Trophoblast cell (in vitro differentiated cells and primary cell): Measurements from ENCODE around the gene FLYWCH1.

Source experiments
- DNase-seq, 2 donors: peaks; one replicate each; pipeline ENCODE4 v3.0.0-alpha.2; 2016
- H2AFZ ChIP-seq: 2 replicates; pipeline ENCODE4 v1.6.1; 2013; ENCODE audit warnings: low read length, moderate library complexity, mild to moderate bottlenecking; ENCODE audit not compliant: insufficient read depth, poor library complexity
- H2AK5ac ChIP-seq: 2 replicates; pipeline ENCODE4 v1.6.1; 2013; ENCODE audit warnings: mild to moderate bottlenecking, low read length
- H2BK120ac ChIP-seq: 2 replicates; pipeline ENCODE4 v1.6.1; 2013; ENCODE audit warnings: low read length, mild to moderate bottlenecking, moderate library complexity; ENCODE audit not compliant: insufficient read depth, poor library complexity
- H2BK12ac ChIP-seq: 2 replicates; pipeline ENCODE4 v1.6.1; 2013; ENCODE audit warnings: mild to moderate bottlenecking, low read length, moderate library complexity
- H2BK5ac ChIP-seq: 2 replicates; pipeline ENCODE4 v1.6.1; 2013; ENCODE audit warnings: low read length, low read depth, moderate library complexity, mild to moderate bottlenecking; ENCODE audit not compliant: poor library complexity
- H3K14ac ChIP-seq: 2 replicates; pipeline ENCODE4 v1.6.1; 2013; ENCODE audit warnings: mild to moderate bottlenecking, low read length
- H3K18ac ChIP-seq: 2 replicates; pipeline ENCODE4 v1.6.1; 2013; ENCODE audit warnings: mild to moderate bottlenecking, low read length
- H3K23ac ChIP-seq: 2 replicates; pipeline ENCODE4 v1.6.1; 2013; ENCODE audit warnings: low read length
- H3K27ac ChIP-seq: 2 replicates; pipeline ENCODE4 v1.5.1; 2013; ENCODE audit warnings: low read depth, mild to moderate bottlenecking, inconsistent platforms, low read length, moderate library complexity
- H3K27me3 ChIP-seq: 2 replicates; pipeline ENCODE4 v1.6.1; 2013; ENCODE audit warnings: inconsistent platforms, mild to moderate bottlenecking, low read length, moderate library complexity; ENCODE audit not compliant: insufficient read depth
- H3K36me3 ChIP-seq, 2 experiments: 1 replicate in 1 of 2; 2 replicates in 1 of 2; pipeline ENCODE4 v1.6.1; 2013; ENCODE audit warnings: low read length in 2 of 2, mild to moderate bottlenecking in 2 of 2, moderate library complexity in 1 of 2; ENCODE audit not compliant: insufficient read depth in 2 of 2, control insufficient read depth in 1 of 2
- H3K4ac ChIP-seq: 2 replicates; pipeline ENCODE4 v1.6.1; 2013; ENCODE audit warnings: low read depth, mild to moderate bottlenecking, low read length, moderate library complexity
- H3K4me1 ChIP-seq, 2 experiments: 1 replicate in 1 of 2; 2 replicates in 1 of 2; pipeline ENCODE4 v1.6.1; 2013; ENCODE audit warnings: low read length in 2 of 2, mild to moderate bottlenecking in 2 of 2, moderate library complexity in 1 of 2; ENCODE audit not compliant: insufficient read depth in 2 of 2, control insufficient read depth in 1 of 2
- H3K4me2 ChIP-seq: 2 replicates; pipeline ENCODE4 v1.6.1; 2013; ENCODE audit warnings: inconsistent platforms, mild to moderate bottlenecking, low read length, moderate library complexity
- H3K4me3 ChIP-seq: 2 replicates; pipeline ENCODE4 v1.5.1; 2013; ENCODE audit warnings: mild to moderate bottlenecking, low read depth, low read length, inconsistent platforms
- H3K79me1 ChIP-seq: one replicate; pipeline ENCODE4 v1.6.1; 2013; ENCODE audit warnings: low read length
- H3K79me2 ChIP-seq: 2 replicates; pipeline ENCODE4 v1.6.1; 2013; ENCODE audit warnings: low read length, mild to moderate bottlenecking; ENCODE audit not compliant: control insufficient read depth, insufficient read depth, poor library complexity
- H3K9ac ChIP-seq: 2 replicates; pipeline ENCODE4 v1.6.1; 2013; ENCODE audit warnings: mild to moderate bottlenecking, low read length
- H3K9me3 ChIP-seq: 2 replicates; pipeline ENCODE4 v1.6.1; 2013; ENCODE audit warnings: low read depth, mild to moderate bottlenecking, control low read depth, inconsistent platforms, low read length; ENCODE audit not compliant: insufficient read depth
- H4K12ac ChIP-seq: 2 replicates; pipeline ENCODE4 v1.6.1; 2013; ENCODE audit warnings: low read depth, mild to moderate bottlenecking, low read length, moderate library complexity
- H4K8ac ChIP-seq: 2 replicates; pipeline ENCODE4 v1.6.1; 2013; ENCODE audit warnings: low read depth, mild to moderate bottlenecking, low read length, moderate library complexity
- H4K91ac ChIP-seq: one replicate; pipeline ENCODE4 v1.6.1; 2013; ENCODE audit warnings: low read depth, mild to moderate bottlenecking, low read length, moderate library complexity
- WGBS: extraction: QIAGEN DNeasy Blood & Tissue Kit; methylation state at CpG from one replicate; pipeline ENCODE4 v1.1.7; 2013; ENCODE audit warnings: missing lambda C conversion rate; ENCODE audit not compliant: insufficient read length, insufficient coverage; ENCODE audit errors: extremely low coverage; 5-methylcytosine and 5-hydroxymethylcytosine counted together

The FLYWCH1 gene

GRCh38 chr16:2976673-2977072 lies 64.9 kb downstream of the FLYWCH1 start:
- H3K9ac ChIP-seq = no peak overlapping the region
- no peak overlapping the region for H2BK120ac ChIP-seq
- no peak for DNase-seq
- H4K91ac ChIP-seq = no peak overlapping the region
- no peak overlapping the region for H2AK5ac ChIP-seq
- no peak overlapping the region for H3K23ac ChIP-seq
- no peak overlapping the region for H3K4me3 ChIP-seq
- no peak overlapping the region for H2AFZ ChIP-seq
- H4K8ac ChIP-seq = no peak overlapping the region
- H3K27me3 ChIP-seq = no peaks in the 10 kb centered on the region
- H2BK12ac ChIP-seq = no peak overlapping the region
- no peak overlapping the region for H3K4ac ChIP-seq
- H3K4me1 ChIP-seq = peaks cover 16 to 17% of the 10 kb centered on the region in 2 experiments
- H3K36me3 ChIP-seq = peaks cover 53 to 60% of the 10 kb centered on the region in 2 experiments
- H3K18ac ChIP-seq = no peak overlapping the region
- no peak overlapping the region for H3K27ac ChIP-seq
- no CpG with 5 or more reads among the region's 15 CpGs for WGBS
- H4K12ac ChIP-seq = no peak overlapping the region
- no peak overlapping the region for H3K14ac ChIP-seq
- peaks cover 15% of the 10 kb centered on the region for H3K79me1 ChIP-seq
- H3K4me2 ChIP-seq = no peak overlapping the region
- H2BK5ac ChIP-seq = no peak overlapping the region
- no peaks in the 10 kb centered on the region for H3K9me3 ChIP-seq
- peaks cover 10% of the 10 kb centered on the region for H3K79me2 ChIP-seq

DNA sequence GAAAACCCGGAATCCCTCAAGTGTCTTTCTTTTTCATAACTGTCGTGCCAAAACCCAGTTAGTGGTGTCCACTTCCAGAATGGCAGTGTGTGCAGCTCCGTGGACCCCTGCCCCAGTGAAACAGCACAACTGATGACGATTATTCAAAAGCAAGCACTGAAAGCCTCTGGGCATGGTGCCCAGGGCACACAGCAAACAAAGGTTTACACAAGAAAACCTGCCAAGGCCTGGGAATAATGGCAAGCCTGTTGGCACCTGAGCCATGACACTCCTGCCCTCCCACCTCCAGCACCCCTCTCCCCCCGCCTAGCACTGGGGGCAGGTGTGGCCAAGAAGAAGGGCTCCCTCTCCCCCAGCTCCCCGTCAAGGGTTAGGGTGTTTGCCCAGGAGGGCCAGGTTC lies 65.7 kb downstream of the FLYWCH1 start:
- Histone ChIP-seq H2AK5ac (no peak overlapping the region), H3K14ac (no peak overlapping the region), H4K91ac (no peak overlapping the region), H3K27me3 (no peaks in the 10 kb centered on the region), H3K79me1 (peaks cover 15% of the 10 kb centered on the region), H3K4me2 (no peak overlapping the region), H3K4me1 (peaks cover 17 to 21% of the 10 kb centered on the region in 2 experiments), H2BK5ac (no peak overlapping the region), H3K23ac (no peak overlapping the region), H3K4me3 (no peak overlapping the region), H3K36me3 (peaks cover 45 to 53% of the 10 kb centered on the region in 2 experiments), H3K27ac (no peak overlapping the region), H3K9me3 (no peaks in the 10 kb centered on the region), H2BK12ac (no peak overlapping the region), H4K8ac (no peak overlapping the region), H4K12ac (no peak overlapping the region), H3K9ac (no peak overlapping the region), H3K18ac (no peak overlapping the region), H3K4ac (no peak overlapping the region), H3K79me2 (peaks cover 10% of the 10 kb centered on the region), H2AFZ (no peak overlapping the region), H2BK120ac (no peak overlapping the region)
- no peak for DNase-seq
- WGBS = no CpG with 5 or more reads among the region's 6 CpGs

DNA sequence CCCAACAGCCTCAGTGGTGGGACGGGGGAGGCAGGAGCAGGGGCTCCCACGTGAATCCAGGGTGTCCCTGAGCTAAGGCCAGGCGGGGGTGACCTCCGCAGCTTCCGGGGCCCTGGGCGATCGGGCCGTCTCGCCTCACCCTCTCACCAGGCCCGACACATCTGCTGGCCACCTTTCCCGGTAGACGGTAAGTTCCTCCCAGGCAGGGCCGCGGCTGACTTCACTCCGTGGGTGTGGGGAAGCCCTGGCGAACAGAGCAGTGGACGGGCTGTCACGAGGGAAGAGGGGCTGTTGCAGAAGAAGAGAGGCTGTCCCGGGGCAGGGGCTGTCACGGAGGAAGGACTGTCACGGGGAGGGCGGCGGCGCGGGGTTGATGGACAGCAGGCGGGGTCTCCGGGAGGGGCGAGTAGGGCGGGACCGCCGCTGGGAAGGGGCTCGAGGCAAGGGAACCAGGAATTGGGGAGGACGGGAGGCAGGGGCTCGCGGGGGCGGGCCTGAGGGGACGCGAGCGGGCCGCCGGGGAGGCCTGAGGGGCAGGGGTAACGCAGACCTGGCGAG lies 68.0 kb downstream of the FLYWCH1 start:
- WGBS = no CpG with 5 or more reads among the region's 43 CpGs
- Histone ChIP-seq H3K4ac (peak overlapping the region; percentile 73), H4K12ac (peak overlapping the region; percentile 38), H3K9ac (peak overlapping the region; percentile 76), H2AFZ (peak overlapping the region; percentile 78), H3K23ac (no peak overlapping the region), H3K79me1 (peaks cover 15% of the 10 kb centered on the region), H3K18ac (peak overlapping the region; percentile 54), H3K4me3 (peak overlapping the region; percentile 85), H3K27me3 (no peaks in the 10 kb centered on the region), H2BK12ac (no peak overlapping the region), H4K91ac (peak overlapping the region; percentile 89), H3K79me2 (peaks cover 10% of the 10 kb centered on the region), H2BK120ac (peak overlapping the region; percentile 65), H3K36me3 (peaks cover 26 to 34% of the 10 kb centered on the region in 2 experiments), H3K14ac (peak overlapping the region; percentile 63), H4K8ac (peak overlapping the region; percentile 53), H2BK5ac (peak overlapping the region; percentile 84), H2AK5ac (peak overlapping the region; percentile 59), H3K4me1 (peaks cover 17 to 23% of the 10 kb centered on the region in 2 experiments), H3K4me2 (peak overlapping the region; percentile 80), H3K27ac (peak overlapping the region; percentile 37), H3K9me3 (no peaks in the 10 kb centered on the region)
- DNase-seq = no peak

- Histone ChIP-seq H4K12ac (peak within 1 kb of the TSS; percentile 97), H4K91ac (peak within 1 kb of the TSS; percentile 99), H2BK120ac (peak within 1 kb of the TSS; percentile 97), H2AFZ (peak within 1 kb of the TSS; percentile 93), H3K36me3 (peaks cover 19 to 26% of the 10 kb centered on the region in 2 experiments), H3K27ac (peak within 1 kb of the TSS; percentile 91), H3K9me3 (no peaks in the 10 kb centered on the region), H3K4me3 (peak within 1 kb of the TSS; percentile 88), H2AK5ac (peak within 1 kb of the TSS; percentile 99), H3K27me3 (no peaks in the 10 kb centered on the region), H3K79me1 (peaks cover 15% of the 10 kb centered on the region), H3K23ac (no peak within 1 kb of the TSS), H3K9ac (peak within 1 kb of the TSS; percentile 98), H3K4ac (peak within 1 kb of the TSS; percentile 97), H3K18ac (peak within 1 kb of the TSS; percentile 100), H3K4me2 (peak within 1 kb of the TSS; percentile 96), H4K8ac (peak within 1 kb of the TSS; percentile 100), H3K14ac (peak within 1 kb of the TSS; percentile 99), H2BK5ac (peak within 1 kb of the TSS; percentile 90), H3K4me1 (peaks cover 17 to 23% of the 10 kb centered on the region in 2 experiments), H2BK12ac (peak within 1 kb of the TSS; percentile 25), H3K79me2 (peaks cover 10% of the 10 kb centered on the region)
- DNase-seq = peak; percentile 93 to 97
- WGBS = no CpG with 5 or more reads among the region's 91 CpGs
These were observed 68.8 kb downstream of the FLYWCH1 start, which contains the start of gene PKMYT1 for GRCh38 chr16:2980227-2981176. PKMYT1 (minus strand) TSS chr16:2980446; CDS start chr16:2979657, 789 bp downstream.
